Effector memory CD8-positive, alpha-beta T cell (primary cell): ENCODE data around the gene ZIC4.

Experiments
- ATAC-seq: fragments of 150-1000 bp; cut with Tn5 transposase; replicated peaks from 2 replicates; pipeline ENCODE4 v1.10.0; 2021; ENCODE audit warnings: mild to moderate bottlenecking, moderate library complexity
- DNase-seq, 3 experiments: peaks; one replicate each; pipeline ENCODE4 v3.0.0; 2021
- H3K27ac Mint-ChIP-seq, 2 donors: one replicate each; pipeline ENCODE4 v1.8.0; 2022; ENCODE audit warnings: mild to moderate bottlenecking in 2 of 2, mixed read lengths in 2 of 2, moderate library complexity in 2 of 2
- H3K27me3 Mint-ChIP-seq, 2 donors: one replicate each; pipeline ENCODE4 v1.8.0; 2022; ENCODE audit warnings: mixed read lengths in 2 of 2
- H3K36me3 Mint-ChIP-seq: one replicate; pipeline ENCODE4 v1.8.0; 2022; ENCODE audit warnings: mild to moderate bottlenecking, moderate library complexity, mixed read lengths; ENCODE audit not compliant: insufficient read depth
- H3K4me1 Mint-ChIP-seq, 2 donors: one replicate each; pipeline ENCODE4 v1.8.0; 2022; ENCODE audit warnings: low read depth in 2 of 2, mixed read lengths in 2 of 2
- H3K4me3 Mint-ChIP-seq, 2 donors: one replicate each; pipeline ENCODE4 v1.8.0; 2022; ENCODE audit warnings: mild to moderate bottlenecking in 2 of 2, mixed read lengths in 2 of 2, moderate library complexity in 2 of 2
- H3K9me3 Mint-ChIP-seq, 2 donors: one replicate each; pipeline ENCODE4 v1.8.0; 2022; ENCODE audit warnings: mixed read lengths in 2 of 2

ZIC4 gene

GRCh38 chr3:147388700-147389580, 17.4 kb downstream of the ZIC4 start:
- H3K36me3 Mint-ChIP-seq = peaks cover 8% of the 10 kb centered on the region
- H3K4me3 Mint-ChIP-seq = no peak overlapping the region
- H3K27me3 Mint-ChIP-seq = peaks cover 75 to 98% of the 10 kb centered on the region in 2 donors
- no peak for ATAC-seq
- no peak for DNase-seq
- no peak overlapping the region for H3K27ac Mint-ChIP-seq
- H3K4me1 Mint-ChIP-seq = no peaks in the 10 kb centered on the region
- peaks cover 0 to 4% of the 10 kb centered on the region in 2 donors for H3K9me3 Mint-ChIP-seq

- Mint-ChIP-seq H3K27ac (no peak overlapping the region), H3K4me3 (no peak overlapping the region), H3K4me1 (no peaks in the 10 kb centered on the region), H3K36me3 (peaks cover 8% of the 10 kb centered on the region), H3K9me3 (peaks cover 4 to 6% of the 10 kb centered on the region in 2 donors), H3K27me3 (peaks cover 79 to 98% of the 10 kb centered on the region in 2 donors)
- no peak for ATAC-seq
- DNase-seq = no peak
Measured at GRCh38 chr3:147387885-147388699, 18.3 kb downstream of the ZIC4 start.

GRCh38 chr3:147387291-147387884, 19.0 kb downstream of the ZIC4 start:
- no peak for DNase-seq
- peaks cover 82 to 96% of the 10 kb centered on the region in 2 donors for H3K27me3 Mint-ChIP-seq
- no peak overlapping the region for H3K4me3 Mint-ChIP-seq
- H3K27ac Mint-ChIP-seq = no peak overlapping the region
- peaks cover 8% of the 10 kb centered on the region for H3K36me3 Mint-ChIP-seq
- H3K4me1 Mint-ChIP-seq = no peaks in the 10 kb centered on the region
- H3K9me3 Mint-ChIP-seq = peaks cover 4 to 7% of the 10 kb centered on the region in 2 donors
- ATAC-seq = no peak

GRCh38 chr3:147385059-147386012, 21.0 kb downstream of the ZIC4 start:
- H3K27ac Mint-ChIP-seq = no peak overlapping the region
- H3K9me3 Mint-ChIP-seq = peaks cover 4 to 7% of the 10 kb centered on the region in 2 donors
- no peak for ATAC-seq
- no peaks in the 10 kb centered on the region for H3K4me1 Mint-ChIP-seq
- peaks cover 74 to 91% of the 10 kb centered on the region in 2 donors for H3K27me3 Mint-ChIP-seq
- peaks cover 8% of the 10 kb centered on the region for H3K36me3 Mint-ChIP-seq
- H3K4me3 Mint-ChIP-seq = no peak overlapping the region
- no peak for DNase-seq

GRCh38 chr3:147384210-147385058, 21.9 kb downstream of the ZIC4 start:
- H3K4me3 Mint-ChIP-seq = no peak overlapping the region
- ATAC-seq (no peak), DNase-seq (no peak)
- H3K4me1 Mint-ChIP-seq = no peaks in the 10 kb centered on the region
- peaks cover 71 to 91% of the 10 kb centered on the region in 2 donors for H3K27me3 Mint-ChIP-seq
- no peak overlapping the region for H3K27ac Mint-ChIP-seq
- H3K9me3 Mint-ChIP-seq = peaks cover 4 to 7% of the 10 kb centered on the region in 2 donors
- peaks cover 3% of the 10 kb centered on the region for H3K36me3 Mint-ChIP-seq

- no peak for ATAC-seq
- Mint-ChIP-seq H3K9me3 (peaks cover 4 to 7% of the 10 kb centered on the region in 2 donors), H3K36me3 (no peaks in the 10 kb centered on the region), H3K4me1 (no peaks in the 10 kb centered on the region), H3K27me3 (peaks cover 69 to 91% of the 10 kb centered on the region in 2 donors), H3K27ac (no peak overlapping the region), H3K4me3 (no peak overlapping the region)
- no peak for DNase-seq
Measured at GRCh38 chr3:147383617-147384016, 22.7 kb downstream of the ZIC4 start.

- Mint-ChIP-seq H3K27ac (no peak overlapping the region), H3K4me3 (no peak overlapping the region), H3K9me3 (peaks cover 0 to 7% of the 10 kb centered on the region in 2 donors), H3K36me3 (no peaks in the 10 kb centered on the region), H3K27me3 (peaks cover 64 to 87% of the 10 kb centered on the region in 2 donors), H3K4me1 (no peaks in the 10 kb centered on the region)
- ATAC-seq (no peak), DNase-seq (no peak)
Measured at GRCh38 chr3:147381596-147381995, 24.7 kb downstream of the ZIC4 start.

- no peak overlapping the region for H3K27ac Mint-ChIP-seq
- H3K36me3 Mint-ChIP-seq = no peaks in the 10 kb centered on the region
- peaks cover 58 to 81% of the 10 kb centered on the region in 2 donors for H3K27me3 Mint-ChIP-seq
- no peak overlapping the region for H3K4me3 Mint-ChIP-seq
- no peaks in the 10 kb centered on the region for H3K4me1 Mint-ChIP-seq
- peaks cover 0 to 7% of the 10 kb centered on the region in 2 donors for H3K9me3 Mint-ChIP-seq
- no peak for DNase-seq
- ATAC-seq = no peak
Measured at GRCh38 chr3:147380977-147381376, 25.4 kb downstream of the ZIC4 start.

GRCh38 chr3:147380387-147380951, 25.9 kb downstream of the ZIC4 start:
- H3K4me3 Mint-ChIP-seq = no peak overlapping the region
- no peaks in the 10 kb centered on the region for H3K4me1 Mint-ChIP-seq
- no peak overlapping the region for H3K27ac Mint-ChIP-seq
- H3K36me3 Mint-ChIP-seq = no peaks in the 10 kb centered on the region
- peaks cover 53 to 76% of the 10 kb centered on the region in 2 donors for H3K27me3 Mint-ChIP-seq
- DNase-seq = no peak
- H3K9me3 Mint-ChIP-seq = peaks cover 0 to 7% of the 10 kb centered on the region in 2 donors
- ATAC-seq = no peak

GRCh38 chr3:147379651-147380050, 26.7 kb downstream of the ZIC4 start:
- no peak for DNase-seq
- no peaks in the 10 kb centered on the region for H3K4me1 Mint-ChIP-seq
- H3K36me3 Mint-ChIP-seq = no peaks in the 10 kb centered on the region
- no peak overlapping the region for H3K27ac Mint-ChIP-seq
- no peak overlapping the region for H3K4me3 Mint-ChIP-seq
- ATAC-seq = no peak
- H3K9me3 Mint-ChIP-seq = peaks cover 0 to 7% of the 10 kb centered on the region in 2 donors
- peaks cover 45 to 73% of the 10 kb centered on the region in 2 donors for H3K27me3 Mint-ChIP-seq

- ATAC-seq (no peak), DNase-seq (no peak)
- H3K27ac Mint-ChIP-seq = no peak overlapping the region
- no peaks in the 10 kb centered on the region for H3K36me3 Mint-ChIP-seq
- H3K9me3 Mint-ChIP-seq = no peaks in the 10 kb centered on the region
- no peak overlapping the region for H3K4me3 Mint-ChIP-seq
- no peaks in the 10 kb centered on the region for H3K4me1 Mint-ChIP-seq
- H3K27me3 Mint-ChIP-seq = peaks cover 38 to 73% of the 10 kb centered on the region in 2 donors
Measured at GRCh38 chr3:147377412-147378367, 28.7 kb downstream of the ZIC4 start.
